AG09319 (cell line): ENCODE data around the gene SDR42E1.
"Not testable (repeated sequence)": the region's sequence is repeated elsewhere in the genome, so short reads cannot be mapped to it uniquely, and the experiment has no call there.

ENCODE experiments used
- DNase-seq: peaks from one replicate; pipeline ENCODE4 v3.0.0-alpha.2; 2010; ENCODE audit warnings: low read depth; ENCODE audit errors: extremely low read depth
- CTCF ChIP-seq: IDR thresholded peaks from 2 replicates; pipeline ENCODE4 v1.5.1; 2011; ENCODE audit warnings: low read depth, mild to moderate bottlenecking, inconsistent platforms, low read length, moderate library complexity

The SDR42E1 gene

GRCh38 chr16:82017911-82018568 is 6.8 kb upstream of the SDR42E1 start:
- no peak for DNase-seq
- no peak for TF ChIP-seq CTCF

- no peak for TF ChIP-seq CTCF
Observed at GRCh38 chr16:82016964-82017363, 5.7 kb upstream of the SDR42E1 start.

GRCh38 chr16:82016263-82016662 is 5.0 kb upstream of the SDR42E1 start:
- TF ChIP-seq CTCF: peak; percentile 24
- DNase-seq: peak; percentile 46

More at GRCh38 chr16:82016964-82017363, 5.7 kb upstream of the SDR42E1 start:
- peak; percentile 94 for DNase-seq

GRCh38 chr16:82013139-82013538 is 1.9 kb upstream of the SDR42E1 start:
- no peak for DNase-seq
- no peak for TF ChIP-seq CTCF

- no peak for TF ChIP-seq CTCF
- no peak for DNase-seq
Observed at GRCh38 chr16:82010649-82011048, 621 bp downstream of the SDR42E1 start.

GRCh38 chr16:82009789-82010188 is 1.5 kb downstream of the SDR42E1 start:
- DNase-seq: not testable (repeated sequence)

GRCh38 chr16:82008957-82009592 is 2.2 kb downstream of the SDR42E1 start:
- DNase-seq: no peak
- no peak for TF ChIP-seq CTCF

- no peak for TF ChIP-seq CTCF
- no peak for DNase-seq
Observed at GRCh38 chr16:82007189-82007588, 4.1 kb downstream of the SDR42E1 start.
